Cardiac muscle cell (in vitro differentiated cells and primary cell): ENCODE data around the gene ABCG1. TPM values are rescaled to one million over a fixed set of nuclear protein-coding genes. Genes with fewer than 3 reads are reported as not detected.

Experiments used
- DNase-seq, 2 donors: peaks; one replicate each; pipeline versions ENCODE4 v3.0.0 to v3.0.0-alpha.2; 2010 to 2017; ENCODE audit warnings: low read depth in 1 of 2, low spot score in 1 of 2
- H3K27ac ChIP-seq: fragments of 200-600 bp; sonication (generic); 2 replicates; pipeline ENCODE4 v1.5.1; 2016
- H3K27me3 ChIP-seq: fragments of 200-600 bp; sonication (generic); 2 replicates; pipeline ENCODE4 v1.6.0; 2016; ENCODE audit warnings: control low read depth
- H3K36me3 ChIP-seq: fragments of 200-600 bp; sonication (generic); 2 replicates; pipeline ENCODE4 v1.5.1; 2016; ENCODE audit warnings: control low read depth
- H3K4me1 ChIP-seq: fragments of 200-600 bp; sonication (generic); 2 replicates; pipeline ENCODE4 v1.8.1; 2017; ENCODE audit warnings: low read depth, mild to moderate bottlenecking, mixed run types
- H3K4me3 ChIP-seq: fragments of 200-600 bp; sonication (generic); 2 replicates; pipeline ENCODE4 v1.5.1; 2016; ENCODE audit warnings: mild to moderate bottlenecking
- H3K9me3 ChIP-seq: fragments of 200-600 bp; sonication (generic); 2 replicates; pipeline ENCODE4 v1.5.1; 2017; ENCODE audit warnings: low read depth, mild to moderate bottlenecking, control low read depth
- CTCF ChIP-seq: IDR thresholded peaks from 2 replicates; pipeline ENCODE4 v1.5.1; 2012; ENCODE audit warnings: low read depth, mild to moderate bottlenecking, low read length
- polyA plus RNA-seq: library from polyadenylated mRNA; unstranded; fragments of >200 nt; fragmentation: Nextera tagmentation; extraction: Ambion mirVana; gene quantifications from 2 replicates; pipeline ENCODE4 v1.2.1, GENCODE V29; 2016
- total RNA-seq: library from RNA; depleted of rRNA; stranded (reverse); fragments of >200 nt; gene quantifications from 2 replicates; pipeline ENCODE4 v1.2.3, GENCODE V29; 2016

The ABCG1 gene
- total and polyA plus RNA-seq, 2 experiments from 2014 or later, result 4.0 to 4.9 TPM

GRCh38 chr21:42213082-42213774, 5.7 kb upstream of the ABCG1 start:
- no peak for DNase-seq
- Histone ChIP-seq H3K4me3 (no peak overlapping the region), H3K27ac (no peak overlapping the region), H3K36me3 (no peaks in the 10 kb centered on the region), H3K27me3 (peaks cover 8% of the 10 kb centered on the region), H3K4me1 (peaks cover 8% of the 10 kb centered on the region), H3K9me3 (no peaks in the 10 kb centered on the region)
- TF ChIP-seq CTCF, result no peak

- Histone ChIP-seq H3K27me3 (peaks cover 18% of the 10 kb centered on the region), H3K27ac (no peak overlapping the region), H3K36me3 (no peaks in the 10 kb centered on the region), H3K9me3 (no peaks in the 10 kb centered on the region), H3K4me1 (peaks cover 5% of the 10 kb centered on the region), H3K4me3 (no peak overlapping the region)
- DNase-seq, result no peak
- TF ChIP-seq CTCF, result no peak
Observed at GRCh38 chr21:42214081-42214750, 4.7 kb upstream of the ABCG1 start.

- no peak for DNase-seq
- H3K4me3 ChIP-seq, result no peak overlapping the region
- no peaks in the 10 kb centered on the region for H3K36me3 ChIP-seq
- H3K27ac ChIP-seq, result no peak overlapping the region
- H3K4me1 ChIP-seq, result no peaks in the 10 kb centered on the region
- peaks cover 25% of the 10 kb centered on the region for H3K27me3 ChIP-seq
- H3K9me3 ChIP-seq, result no peaks in the 10 kb centered on the region
- TF ChIP-seq CTCF, result no peak
Observed at GRCh38 chr21:42214921-42215320, 4.0 kb upstream of the ABCG1 start.

GRCh38 chr21:42215942-42216725, 2.8 kb upstream of the ABCG1 start:
- Histone ChIP-seq H3K9me3 (no peaks in the 10 kb centered on the region), H3K4me1 (no peaks in the 10 kb centered on the region), H3K36me3 (no peaks in the 10 kb centered on the region), H3K27me3 (peaks cover 28% of the 10 kb centered on the region), H3K27ac (no peak overlapping the region), H3K4me3 (no peak overlapping the region)
- no peak for TF ChIP-seq CTCF
- DNase-seq, result no peak

GRCh38 chr21:42216726-42217572, 2.0 kb upstream of the ABCG1 start:
- Histone ChIP-seq H3K4me1 (no peaks in the 10 kb centered on the region), H3K4me3 (no peak overlapping the region), H3K36me3 (no peaks in the 10 kb centered on the region), H3K27ac (no peak overlapping the region), H3K9me3 (no peaks in the 10 kb centered on the region), H3K27me3 (peaks cover 31% of the 10 kb centered on the region)
- TF ChIP-seq CTCF, result no peak
- DNase-seq, result no peak
